HG03097 (cell line): ENCODE data around the gene SDHA.

Experiments used
- ATAC-seq: cut with Tn5 transposase; IDR thresholded peaks from one replicate; pipeline ENCODE4 v1.9.1; 2021; ENCODE audit not compliant: unreplicated experiment, low FRiP score

The SDHA gene

GRCh38 chr5:185095-186070 lies 32.7 kb upstream of the SDHA start:
- no peak for ATAC-seq

DNA sequence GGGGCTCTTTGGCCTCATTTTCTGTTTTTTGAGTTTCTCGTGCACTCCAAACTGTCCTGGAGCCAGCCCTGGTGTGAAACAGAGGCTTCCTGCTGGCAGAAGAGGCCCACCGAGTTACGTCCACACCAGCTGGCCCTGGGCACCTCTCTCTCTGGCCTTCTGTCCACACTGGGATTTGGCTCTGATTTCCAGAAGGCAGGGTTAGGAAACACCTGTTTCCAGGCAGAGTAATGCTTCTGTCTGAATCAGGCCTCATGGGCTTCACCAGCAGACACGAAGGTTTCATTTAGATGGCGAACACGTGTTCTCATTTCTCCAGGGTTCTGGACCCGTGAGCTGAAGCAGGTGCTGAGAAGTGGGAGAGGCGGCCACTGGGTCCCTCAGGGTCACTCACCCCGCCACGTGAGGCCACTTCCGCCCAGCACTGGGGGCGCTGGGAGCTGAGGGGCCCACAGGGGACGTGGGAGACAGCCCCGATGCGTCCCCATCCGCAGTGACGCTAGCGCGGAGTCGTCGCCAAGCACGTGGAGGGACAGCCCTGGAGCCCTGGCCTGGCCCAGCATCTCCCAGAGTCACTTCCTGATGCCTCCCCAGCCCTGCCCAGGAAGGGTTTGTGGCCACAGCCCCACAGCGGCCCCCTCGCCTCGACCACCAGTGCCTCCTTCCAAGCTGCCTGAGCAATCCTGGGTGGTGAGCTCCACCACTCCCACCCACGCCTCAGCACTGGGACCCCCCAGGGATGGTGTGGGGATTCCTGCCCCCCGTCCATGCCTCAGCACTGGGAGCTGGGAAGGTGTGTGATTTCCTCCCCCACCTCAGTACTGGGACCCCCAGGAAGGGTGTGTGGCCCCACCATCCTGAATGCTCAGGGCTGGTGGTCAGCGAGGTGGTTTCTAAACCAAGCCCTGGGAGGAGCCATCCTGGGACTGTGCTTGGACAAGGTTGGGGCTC lies 31.8 kb upstream of the SDHA start:
- ATAC-seq = no peak

DNA sequence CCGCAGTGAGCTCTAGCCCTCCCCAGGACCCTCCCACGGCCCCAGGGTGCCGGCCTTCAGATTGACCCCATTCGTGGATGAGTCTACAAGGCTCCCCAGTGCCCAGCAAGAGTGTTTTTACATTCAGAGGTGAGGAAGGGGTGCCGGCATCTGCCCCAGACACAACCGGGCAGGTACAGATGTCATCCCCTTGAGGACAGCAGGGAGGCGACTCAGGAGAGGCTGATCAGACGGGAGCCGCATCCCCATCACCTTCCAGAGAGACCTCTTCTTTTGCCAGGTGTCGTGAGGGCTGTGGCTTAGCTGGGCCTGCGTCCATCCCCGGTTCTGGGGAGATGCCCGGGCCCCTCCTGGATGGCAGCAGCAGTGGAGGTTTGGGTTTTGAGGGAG lies 31.1 kb upstream of the SDHA start:
- no peak for ATAC-seq

DNA sequence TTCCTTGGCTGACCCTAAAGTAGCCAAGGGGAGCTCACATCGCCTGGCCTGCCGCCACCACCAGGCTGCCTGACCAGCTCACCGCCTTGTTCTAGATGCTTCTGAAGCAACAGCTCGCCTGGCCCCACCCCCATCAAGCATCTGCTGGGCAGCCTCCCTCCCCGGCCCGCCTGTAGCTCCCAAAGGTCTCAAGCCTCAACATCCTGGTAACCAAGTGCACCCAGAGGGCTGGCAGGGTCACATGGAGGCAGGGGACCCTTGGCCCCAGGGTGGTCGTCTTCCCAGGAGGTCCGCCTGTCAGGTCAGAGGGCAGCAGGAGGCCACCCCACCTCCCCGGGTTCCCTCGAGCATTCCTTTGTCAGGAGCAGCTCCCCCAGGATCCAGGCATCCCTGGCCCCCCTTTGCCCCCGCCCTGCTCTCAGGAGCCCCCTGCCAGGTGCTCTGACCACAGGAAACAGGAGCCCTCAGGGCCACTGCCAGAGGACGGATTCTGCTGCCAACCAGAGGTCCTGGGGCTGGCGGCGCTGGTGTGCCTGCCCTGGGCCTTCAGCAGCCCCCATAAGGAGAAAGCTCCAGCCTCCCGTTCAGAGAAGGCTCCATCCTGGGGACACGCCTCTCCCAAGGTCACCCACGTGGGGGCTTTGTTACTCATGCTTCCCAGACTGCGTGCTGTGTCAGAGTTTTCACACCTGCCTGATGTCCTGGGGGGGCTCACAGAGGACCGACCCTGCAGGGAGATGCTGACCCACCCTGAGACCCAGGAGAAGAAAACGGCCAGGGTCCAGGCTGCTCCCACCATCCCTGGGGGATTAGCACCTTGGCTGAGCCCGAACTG lies 30.3 kb upstream of the SDHA start:
- no peak for ATAC-seq

- peak; percentile 76 for ATAC-seq
Measured at GRCh38 chr5:188488-189481, 29.3 kb upstream of the SDHA start.

- no peak for ATAC-seq
Measured at GRCh38 chr5:189486-189885, 28.6 kb upstream of the SDHA start.

DNA sequence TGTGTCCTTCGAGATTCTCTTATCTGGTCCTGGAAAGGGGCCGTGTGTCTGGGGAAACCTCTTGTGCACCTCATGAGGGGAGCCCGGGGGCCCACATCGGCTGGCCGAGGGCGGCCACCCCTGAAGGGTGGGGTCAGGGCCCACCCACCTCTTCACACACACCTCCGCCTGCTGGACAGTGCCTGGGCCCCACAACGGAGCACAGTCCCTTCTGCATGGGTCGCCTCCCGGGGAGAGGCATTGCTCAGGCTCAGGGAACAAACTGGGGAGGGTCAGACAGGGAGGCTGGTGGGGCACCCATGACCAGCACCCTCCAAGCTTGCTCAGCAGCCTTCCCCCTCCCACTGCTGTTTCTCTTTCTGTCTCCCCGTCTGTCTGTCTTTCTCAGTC lies 28.1 kb upstream of the SDHA start:
- no peak for ATAC-seq

DNA sequence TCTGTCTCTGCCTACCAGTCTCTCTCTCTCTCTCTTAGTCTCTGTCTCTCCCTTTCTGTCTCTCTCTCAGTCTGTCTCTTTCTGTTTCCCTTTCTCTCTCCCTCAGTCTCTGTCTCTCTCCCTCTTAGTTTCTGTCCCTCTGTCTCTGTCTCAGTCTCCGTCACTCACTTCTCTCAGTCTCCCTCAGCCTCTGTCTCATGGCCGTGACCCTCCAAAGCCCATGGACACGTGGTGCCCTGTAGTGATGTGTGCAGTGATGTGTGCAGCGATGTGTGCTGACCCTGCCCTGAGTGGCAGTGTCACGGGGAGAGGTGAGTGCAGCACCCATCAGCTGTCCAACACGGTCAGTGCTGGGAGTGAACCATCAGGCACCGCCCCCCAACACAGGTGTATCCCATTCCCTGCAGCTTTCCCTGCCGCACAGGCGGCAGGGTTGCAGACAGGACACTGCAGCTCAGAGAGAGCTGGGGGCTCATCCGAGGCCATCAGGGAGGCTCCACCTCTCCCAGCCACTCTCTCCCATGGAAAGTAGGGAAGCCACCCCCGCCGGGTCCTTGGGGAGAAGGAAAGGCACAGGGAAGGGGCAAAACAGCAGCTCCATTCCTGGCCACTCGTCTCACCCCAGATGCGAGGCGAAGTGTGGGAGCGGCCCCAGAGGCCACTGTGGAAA lies 27.6 kb upstream of the SDHA start:
- ATAC-seq = no peak

GRCh38 chr5:191036-191948 lies 26.8 kb upstream of the SDHA start, which contains the start of gene LRRC14B:
LRRC14B (plus strand) TSS chr5:191495; CDS start chr5:191539, 44 bp downstream.
- ATAC-seq = no peak

DNA sequence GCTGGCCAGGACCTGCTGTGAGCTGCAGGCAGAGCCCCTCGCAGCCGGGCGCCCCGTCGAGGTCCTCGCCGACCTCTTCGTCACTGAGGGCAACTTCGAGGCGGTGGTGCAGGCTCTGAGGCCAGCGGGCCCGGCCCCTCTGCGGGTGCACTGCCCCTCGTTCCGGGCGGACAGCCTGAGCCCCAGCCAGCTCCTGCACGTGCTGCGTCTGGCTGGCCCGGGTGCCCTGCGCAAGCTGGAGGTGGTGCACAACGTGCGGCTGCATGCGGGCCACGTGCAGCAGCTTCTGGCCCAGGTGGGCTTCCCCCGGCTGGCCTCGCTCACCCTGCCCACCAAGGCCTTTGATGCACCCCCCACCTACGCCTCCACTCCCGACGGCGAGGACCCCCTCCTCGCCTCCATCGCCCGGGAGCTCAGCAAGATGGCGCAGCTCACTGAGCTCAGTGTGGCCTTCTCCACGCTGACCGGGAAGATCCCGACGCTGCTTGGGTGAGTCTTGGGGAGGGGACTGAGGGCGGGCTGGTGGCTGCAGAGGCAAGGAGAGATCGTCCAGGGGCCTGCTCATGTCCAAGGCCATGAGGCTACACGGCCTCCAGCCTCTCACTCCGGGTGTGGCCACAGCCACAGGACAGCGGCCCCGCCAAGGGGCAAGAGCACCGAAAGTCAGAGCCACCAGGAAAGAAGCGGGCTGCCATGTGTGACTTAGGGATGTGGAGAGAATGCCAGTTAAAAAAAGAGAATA lies 26.0 kb upstream of the SDHA start:
- ATAC-seq = no peak

GRCh38 chr5:192691-192969 lies 25.5 kb upstream of the SDHA start:
- ATAC-seq = no peak

DNA sequence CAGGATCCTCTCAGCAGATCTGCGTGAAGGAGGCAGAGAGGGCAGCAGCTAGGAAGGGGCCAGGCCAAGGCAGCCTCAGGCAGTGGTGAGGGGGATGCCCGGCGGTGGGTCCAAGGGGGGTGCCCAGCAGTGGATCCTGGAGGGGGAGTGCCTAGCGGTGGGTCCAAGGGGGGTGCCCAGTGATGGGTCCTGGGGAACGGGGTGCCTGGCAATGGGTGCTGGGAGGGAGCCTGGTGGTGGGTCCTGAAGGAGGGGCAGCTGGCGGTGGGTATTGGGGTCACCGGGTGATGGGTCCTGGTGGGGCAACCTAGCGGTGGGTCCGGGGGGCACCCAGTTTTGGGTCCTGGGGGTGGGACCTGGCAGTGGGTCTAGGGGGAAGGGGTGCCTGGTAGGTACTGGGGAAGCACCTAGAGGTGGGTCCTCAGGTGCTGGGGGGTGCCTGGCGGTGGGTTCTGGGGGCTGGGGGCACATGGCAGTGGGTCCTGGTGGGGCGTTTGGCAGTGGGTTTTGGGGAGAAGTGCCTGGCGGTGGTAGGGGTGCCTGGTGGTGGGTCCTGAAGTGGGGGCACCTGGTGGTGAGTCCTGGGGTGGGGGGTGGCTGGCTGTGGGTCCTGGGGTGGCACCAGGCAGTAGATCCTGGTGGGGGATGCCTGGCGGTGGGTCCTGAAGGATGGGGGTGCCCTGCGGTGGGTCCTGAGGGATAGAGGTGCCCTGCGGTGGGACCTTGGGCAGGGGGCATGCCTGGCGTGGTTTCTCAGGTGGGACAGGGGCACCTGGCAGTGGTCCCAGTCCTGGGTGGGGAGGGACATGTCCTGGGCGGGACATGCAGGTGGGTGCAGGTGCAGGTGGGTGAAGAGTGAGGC lies 24.9 kb upstream of the SDHA start:
- no peak for ATAC-seq

GRCh38 chr5:194102-194501 lies 24.0 kb upstream of the SDHA start:
- no peak for ATAC-seq

DNA sequence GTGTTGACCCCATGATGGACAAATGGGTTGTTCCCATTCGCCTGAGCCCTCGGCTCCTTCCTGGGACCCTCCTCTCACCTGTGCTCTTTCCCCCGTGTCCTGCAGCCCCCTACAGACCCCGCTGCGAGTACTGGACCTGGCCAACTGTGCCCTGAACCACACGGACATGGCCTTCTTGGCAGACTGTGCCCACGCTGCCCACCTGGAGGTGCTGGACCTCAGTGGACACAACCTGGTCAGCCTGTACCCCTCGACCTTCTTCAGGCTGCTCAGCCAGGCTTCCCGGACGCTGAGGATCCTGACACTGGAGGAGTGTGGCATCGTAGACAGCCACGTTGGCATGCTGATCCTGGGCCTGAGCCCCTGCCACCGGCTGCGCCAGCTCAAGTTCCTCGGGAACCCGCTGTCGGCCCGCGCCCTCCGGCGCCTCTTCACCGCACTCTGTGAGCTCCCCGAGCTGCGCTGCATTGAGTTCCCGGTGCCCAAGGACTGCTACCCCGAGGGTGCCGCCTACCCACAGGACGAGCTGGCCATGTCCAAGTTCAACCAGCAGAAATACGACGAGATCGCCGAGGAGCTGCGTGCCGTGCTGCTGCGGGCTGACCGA lies 23.4 kb upstream of the SDHA start:
- no peak for ATAC-seq

- ATAC-seq = no peak
Measured at GRCh38 chr5:195401-196160, 22.5 kb upstream of the SDHA start.
